Superior temporal gyrus (tissue), 1 donor: Measurements from ENCODE around the gene ZNF175.
A peak's percentile ranks its signal among the peaks of the same experiment; 100 is the strongest.

Experiments used
- DNase-seq: peaks from one replicate; pipeline ENCODE4 v3.0.0-alpha.2; 2016; ENCODE audit errors: extremely low spot score

Gene ZNF175

GRCh38 chr19:51570962-51571575, at the start of gene ZNF175:
TSS of gene ZNF175 (plus strand) at chr19:51571283. CDS start at chr19:51573330, 2,047 bp downstream.
- DNase-seq, result peak; percentile 100

- DNase-seq, result peak; percentile 11
These were observed 49.7 kb upstream of the ZNF175 start for GRCh38 chr19:51521357-51521756.

GRCh38 chr19:51521781-51522180, 49.3 kb upstream of the ZNF175 start:
- peak; percentile 42 for DNase-seq

GRCh38 chr19:51524666-51525264, 46.3 kb upstream of the ZNF175 start:
- DNase-seq, result no peak

GRCh38 chr19:51525651-51526050, 45.4 kb upstream of the ZNF175 start:
- DNase-seq, result no peak

- no peak for DNase-seq
These were observed 41.8 kb upstream of the ZNF175 start for GRCh38 chr19:51529301-51529700.

- no peak for DNase-seq
These were observed 40.5 kb upstream of the ZNF175 start for GRCh38 chr19:51530616-51531015.

- DNase-seq, result peak; percentile 10
These were observed 39.5 kb upstream of the ZNF175 start, which contains the start of gene SIGLEC6 for GRCh38 chr19:51531349-51532315. TSS of gene SIGLEC6 (minus strand) at chr19:51531670. CDS start at chr19:51531648, 22 bp downstream.

- no peak for DNase-seq
These were observed 35.5 kb upstream of the ZNF175 start for GRCh38 chr19:51535535-51535934.

GRCh38 chr19:51539821-51540366, 31.2 kb upstream of the ZNF175 start:
- DNase-seq, result no peak

- DNase-seq, result no peak
These were observed 29.4 kb upstream of the ZNF175 start for GRCh38 chr19:51541458-51542357.

- DNase-seq, result no peak
These were observed 28.4 kb upstream of the ZNF175 start for GRCh38 chr19:51542699-51543098.

GRCh38 chr19:51544038-51544437, 27.0 kb upstream of the ZNF175 start:
- no peak for DNase-seq

- no peak for DNase-seq
These were observed 24.9 kb upstream of the ZNF175 start for GRCh38 chr19:51546107-51546649.

GRCh38 chr19:51546650-51547396, 24.3 kb upstream of the ZNF175 start:
- no peak for DNase-seq

GRCh38 chr19:51547397-51548212, 23.5 kb upstream of the ZNF175 start:
- DNase-seq, result no peak

GRCh38 chr19:51548213-51548651, 22.9 kb upstream of the ZNF175 start:
- no peak for DNase-seq

GRCh38 chr19:51548891-51549305, 22.2 kb upstream of the ZNF175 start:
- no peak for DNase-seq
